GM21576 (cell line): ENCODE measurements around the gene KIAA1614.
A peak's percentile ranks its signal among the peaks of the same experiment; 100 is the strongest.

Experiments used
- ATAC-seq: cut with Tn5 transposase; IDR thresholded peaks from one replicate; pipeline ENCODE4 v1.9.1; 2021; ENCODE audit warnings: mild to moderate bottlenecking, moderate library complexity; ENCODE audit not compliant: unreplicated experiment

The KIAA1614 gene

GRCh38 chr1:180981596-180982387 is 69.1 kb downstream of the KIAA1614 start:
- ATAC-seq = peak; percentile 90

- ATAC-seq = no peak
Observed at GRCh38 chr1:180982422-180982821, 69.7 kb downstream of the KIAA1614 start.

GRCh38 chr1:180988253-180988752 is 75.6 kb downstream of the KIAA1614 start:
- ATAC-seq = no peak

DNA sequence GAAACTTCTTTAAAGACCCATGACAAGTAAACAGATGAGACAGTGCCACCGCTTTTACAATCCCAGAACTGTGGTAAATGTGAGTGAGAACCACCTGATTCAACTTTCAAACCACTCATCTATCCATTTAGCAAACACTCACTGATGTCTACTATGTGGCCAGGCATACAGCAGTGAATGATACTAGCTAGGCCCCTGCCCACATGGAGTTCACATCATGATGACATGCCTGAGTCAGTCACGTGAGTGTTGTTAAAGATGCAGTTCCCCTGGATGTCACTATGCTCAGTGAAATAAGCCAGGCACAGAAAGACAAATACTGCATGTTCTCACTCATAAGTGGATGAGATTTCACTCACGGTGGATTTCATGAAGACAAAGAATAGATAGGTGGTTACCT is 81.6 kb downstream of the KIAA1614 start:
- no peak for ATAC-seq

GRCh38 chr1:180997843-180998504 is 85.3 kb downstream of the KIAA1614 start:
- ATAC-seq = no peak
